Left forelimb (tissue), 1 donor: Measurements from ENCODE around the gene C2CD4B.

Experiments
- DNase-seq: peaks from one replicate; pipeline ENCODE4 v3.0.0-alpha.2; 2018; ENCODE audit warnings: low spot score

The C2CD4B gene

GRCh38 chr15:62118520-62119226 is 46.4 kb downstream of the C2CD4B start:
- DNase-seq, result no peak

- no peak for DNase-seq
These were observed 49.2 kb downstream of the C2CD4B start for GRCh38 chr15:62115847-62116246.
